Measurements from ENCODE around the gene BOC.

DNA sequence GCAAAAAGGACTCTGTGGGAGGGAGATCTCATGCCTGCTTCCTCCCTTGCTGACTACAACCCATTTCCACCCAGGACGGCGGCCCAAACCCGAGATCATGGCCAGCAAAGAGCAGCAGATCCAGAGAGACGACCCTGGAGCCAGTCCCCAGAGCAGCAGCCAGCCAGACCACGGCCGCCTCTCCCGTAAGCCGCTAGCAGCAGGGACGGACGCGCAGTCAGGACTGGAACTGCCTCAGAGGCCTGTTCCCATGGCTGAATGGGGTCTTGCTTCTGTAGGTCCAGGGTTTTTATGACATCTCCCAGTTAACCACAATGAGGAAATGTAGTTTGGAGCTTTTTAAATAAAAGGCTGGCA lies 67.2 kb downstream of the BOC start:
- TF ChIP-seq CTCF (conservative IDR thresholded peaks at IDR 0.05) (peak; percentile 4; the same call in 1 of the 2 replicates), ZFX (IDR thresholded peaks at IDR 0.05) (no peak)
